Measurements from ENCODE around the gene AXL. TPM values are rescaled to one million over a fixed set of nuclear protein-coding genes. Genes with fewer than 3 reads are reported as not detected.

AXL gene
- total RNA-seq (2021) = 236 and 271 TPM in 2 replicates
- Bru-seq, nascent RNA = percentile 94 among the genes with signal in this experiment
- percentile 93 among the genes with signal in this experiment for BruChase-seq, experiment 1, labeled RNA remaining after a 2-hour chase
- BruChase-seq, experiment 2, labeled RNA remaining after a 6-hour chase = percentile 95 among the genes with signal in this experiment
- long read RNA-seq, full-length matches to known transcripts = 89 of 133 reads
- long read RNA-seq, partial matches to known transcripts = 31 of 133 reads
- long read RNA-seq, other reads (novel, unspliced or antisense) = 13 of 133 reads

GRCh38 chr19:41218615-41219507 is at the start of gene AXL:
Gene AXL (plus strand): TSS chr19:41219223. CDS start chr19:41219393, 170 bp downstream.
- H3K27me3 ChIP-seq (ENCODE audit: insufficient read depth, low read depth) = no peaks in the 10 kb centered on the region
- H3K4me2 ChIP-seq = peak within 1 kb of the TSS; percentile 91
- ChIA-PET CTCF (interaction anchor here (0.6 to 0.7 kb wide), 2 partner anchors 9 to 895 kb away, joined by 3 to 6 read pairs; no protein-coding TSS in a partner anchor), POLR2A (ENCODE audit: unreplicated experiment) (interaction anchor here (0.5 to 1.2 kb wide), 6 partner anchors 15 to 440 kb away, joined by 3 to 13 read pairs (median 4); no protein-coding TSS in a partner anchor)
- peak within 1 kb of the TSS; percentile 74 for H2AFZ ChIP-seq
- intact Hi-C loops (cut with micrococcal nuclease; ENCODE audit: unreplicated experiment) = loop anchor here (1.0 kb wide), 1 partner anchor 43 kb away; no protein-coding TSS in a partner anchor
- peaks cover 25% of the 10 kb centered on the region for H3K4me1 ChIP-seq (replicated peaks; ENCODE audit: insufficient read depth)
- H3K79me2 ChIP-seq (ENCODE audit: low read depth) = peaks cover 15% of the 10 kb centered on the region
- TF ChIP-seq CTCF (conservative IDR thresholded peaks at IDR 0.05) (no peak), EZH2 (IDR thresholded peaks at IDR 0.05; ENCODE audit: low read depth) (no peak)
- H3K9me2 ChIP-seq (ENCODE audit: insufficient read depth) = no peaks in the 10 kb centered on the region
- no peaks in the 10 kb centered on the region for H4K20me1 ChIP-seq (ENCODE audit: insufficient read depth)
- peak in 1 of 2 experiments; percentile 87 for DNase-seq
- peak within 1 kb of the TSS; percentile 68 for H3K4me3 ChIP-seq
- H3K9me3 ChIP-seq (ENCODE audit: insufficient read depth, low read depth) = no peaks in the 10 kb centered on the region
- H3F3A ChIP-seq (ENCODE audit: insufficient read depth, low read depth) = peaks cover 8% of the 10 kb centered on the region
- BruUV-seq (replicated peaks) = no TSS peak
- H3K36me3 ChIP-seq (ENCODE audit: low read depth) = peaks cover 6% of the 10 kb centered on the region; the same call in 1 of the 2 replicates
- H3K27ac ChIP-seq = no peak within 1 kb of the TSS

DNA sequence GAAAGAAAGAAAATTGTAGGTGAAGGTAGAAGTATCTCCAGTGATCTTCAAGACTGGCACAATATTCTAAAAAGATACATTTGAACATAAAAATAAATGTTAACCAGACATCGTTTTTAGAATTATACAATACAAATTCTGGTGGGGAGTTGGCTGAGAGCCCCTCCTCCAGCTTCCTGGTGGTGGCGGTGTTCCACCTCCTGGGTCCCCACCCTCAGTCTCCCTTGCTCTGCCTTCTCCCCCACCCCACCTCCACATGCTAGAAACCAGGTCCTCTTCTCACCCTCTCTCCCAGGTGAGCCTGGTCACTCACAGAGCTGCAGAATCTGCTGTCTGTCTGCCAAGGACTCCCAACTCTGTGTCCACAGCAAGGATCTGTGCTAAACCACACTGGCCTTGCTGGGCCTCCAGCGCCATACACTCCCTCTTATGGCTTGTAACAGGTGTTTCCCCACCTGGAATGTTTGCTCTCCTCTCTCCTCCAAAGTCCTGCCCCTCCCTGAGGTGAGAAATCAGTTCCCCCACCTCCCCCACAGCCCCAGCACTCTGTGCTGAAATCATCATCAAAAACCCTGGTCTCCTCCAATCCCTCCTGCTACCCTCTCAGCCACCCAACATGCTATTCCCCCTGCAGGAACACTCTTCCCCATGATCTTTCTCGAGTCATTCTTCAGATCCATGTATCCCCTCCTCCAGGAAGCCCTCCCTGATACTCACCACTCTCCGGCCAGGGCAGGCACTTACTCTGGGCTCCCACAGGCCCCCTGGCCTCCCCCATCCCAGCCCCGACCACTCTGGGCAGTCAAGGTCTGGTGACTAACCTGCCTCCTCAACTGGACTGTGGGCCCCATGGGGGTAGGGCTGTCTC is 46.5 kb upstream of the AXL start:
- Histone ChIP-seq H2AFZ (no peak overlapping the region), H3K4me3 (no peak overlapping the region), H3K4me1 (replicated peaks; ENCODE audit: insufficient read depth) (peaks cover 41% of the 10 kb centered on the region), H3F3A (ENCODE audit: insufficient read depth, low read depth) (peaks cover 34% of the 10 kb centered on the region), H3K79me2 (ENCODE audit: low read depth) (no peaks in the 10 kb centered on the region), H3K4me2 (peak overlapping the region; percentile 23; the same call in 1 of the 2 replicates), H3K36me3 (ENCODE audit: low read depth) (no peaks in the 10 kb centered on the region), H3K9me3 (ENCODE audit: insufficient read depth, low read depth) (no peaks in the 10 kb centered on the region), H3K27ac (no peak overlapping the region), H3K27me3 (ENCODE audit: insufficient read depth, low read depth) (no peaks in the 10 kb centered on the region), H4K20me1 (ENCODE audit: insufficient read depth) (no peaks in the 10 kb centered on the region), H3K9me2 (ENCODE audit: insufficient read depth) (no peaks in the 10 kb centered on the region)
- peak; percentile 11 to 46 for DNase-seq
- BruUV-seq (replicated peaks) = no TSS peak
- POLR2A ChIA-PET (ENCODE audit: unreplicated experiment) = no interaction called here
- CTCF ChIA-PET = no interaction called here
- intact Hi-C loops (cut with micrococcal nuclease; ENCODE audit: unreplicated experiment) = no loop called here
- TF ChIP-seq CTCF (conservative IDR thresholded peaks at IDR 0.05) (no peak), EZH2 (IDR thresholded peaks at IDR 0.05; ENCODE audit: low read depth) (no peak)
